Esophagus squamous epithelium (tissue), 4 donors: ENCODE data around the gene NANOS2.

Experiments used
- CTCF ChIP-seq, 6 experiments: fragments of 450-650 bp in 4 of 6; fragments of 200-600 bp in 2 of 6; sonication (generic) in 2 of 6; IDR thresholded peaks; one replicate each; pipeline ENCODE4 v1.5.1; 2016 to 2019; ENCODE audit warnings: antibody characterized with exemption in 6 of 6, mild to moderate bottlenecking in 4 of 6, moderate library complexity in 4 of 6
- POLR2A ChIP-seq, 4 donors: fragments of 450-650 bp; IDR thresholded peaks; one replicate each; pipeline ENCODE4 v1.6.1; 2017; ENCODE audit warnings: antibody characterized with exemption in 4 of 4, mild to moderate bottlenecking in 4 of 4, moderate library complexity in 3 of 4

- TF ChIP-seq POLR2A (IDR thresholded peaks at IDR 0.05) (no peak), CTCF (IDR thresholded peaks at IDR 0.05) (no peak)
Measured at GRCh38 chr19:45935267-45935666, 20.7 kb upstream of the NANOS2 start.
